BJ (cell line): ENCODE data around the gene DUSP16. TPM values are rescaled to one million over a fixed set of nuclear protein-coding genes. Genes with fewer than 3 reads are reported as not detected.

Experiments used
- CTCF ChIA-PET: fragments of 350-600 bp; formaldehyde crosslinking; extraction: SDS; loops from one replicate; lab custom pipeline; 2021; ENCODE audit warnings: antibody characterized with exemption, inconsistent platforms; lab: Yijun Ruan, JAX
- POLR2A ChIA-PET: fragments of 300-600 bp; sonication (Branson Sonifier 250); formaldehyde crosslinking; extraction: SDS; loops from one replicate; lab custom pipeline; 2021; ENCODE audit warnings: antibody characterized with exemption; lab: Charles Lee
- DNase-seq: peaks from one replicate; pipeline ENCODE4 v3.0.0-alpha.2; 2011; ENCODE audit warnings: low read depth
- H3K27me3 ChIP-seq: 2 replicates; pipeline ENCODE4 v1.6.0; 2011; ENCODE audit warnings: low read length; ENCODE audit not compliant: control insufficient read depth, insufficient read depth
- H3K36me3 ChIP-seq: 2 replicates; pipeline ENCODE4 v1.5.1; 2011; ENCODE audit warnings: low read length; ENCODE audit not compliant: control insufficient read depth, insufficient read depth
- H3K4me3 ChIP-seq: 2 replicates; pipeline ENCODE4 v1.5.1; 2011; ENCODE audit warnings: low read depth, mild to moderate bottlenecking, control low read depth, low read length
- polyA plus RNA-seq: library from polyadenylated mRNA; depleted of rRNA; stranded (reverse); fragments of >200 nt; gene quantifications from 2 replicates; pipeline ENCODE4 v1.2.3, GENCODE V29; 2011
- TF ChIP-seq, protein P1 (sequence below): IDR thresholded peaks from 2 replicates; pipeline ENCODE4 v1.5.1; 2011; ENCODE audit warnings: low read depth, mild to moderate bottlenecking, control low read depth, inconsistent platforms, low read length, moderate library complexity; ENCODE audit not compliant: insufficient read depth

The DUSP16 gene
- polyA plus RNA-seq, 1 experiment: 5.5 TPM

DNA sequence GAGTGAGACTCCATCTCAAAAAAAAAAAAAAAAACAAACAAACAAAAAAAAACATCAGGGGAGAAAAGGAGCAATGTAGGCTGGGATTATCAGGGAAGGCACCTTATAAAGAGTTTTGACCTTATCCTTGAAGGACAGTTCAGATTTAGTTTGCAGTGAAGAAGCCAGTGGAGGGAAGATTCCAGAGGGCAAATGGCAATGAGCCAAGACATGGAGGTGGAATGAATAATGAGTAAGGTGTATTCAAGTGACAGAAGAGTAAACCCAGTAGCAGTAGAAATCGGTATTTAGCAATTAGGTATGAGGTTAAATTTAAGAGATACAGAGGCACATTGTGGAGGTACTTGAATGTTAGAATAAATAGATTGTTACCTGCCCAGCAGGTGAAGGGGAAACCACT, 2.2 kb upstream of the DUSP16 start:
- ChIA-PET CTCF (interaction anchor here (0.6 to 2.6 kb wide), 14 partner anchors 7 to 232 kb away, joined by 3 to 35 read pairs (median 5); partner anchors contain the start of gene GPR19), POLR2A (no interaction called here)
- no peaks in the 10 kb centered on the region for H3K27me3 ChIP-seq
- no peak for DNase-seq
- no peak overlapping the region for H3K4me3 ChIP-seq
- TF ChIP-seq, protein P1, sequence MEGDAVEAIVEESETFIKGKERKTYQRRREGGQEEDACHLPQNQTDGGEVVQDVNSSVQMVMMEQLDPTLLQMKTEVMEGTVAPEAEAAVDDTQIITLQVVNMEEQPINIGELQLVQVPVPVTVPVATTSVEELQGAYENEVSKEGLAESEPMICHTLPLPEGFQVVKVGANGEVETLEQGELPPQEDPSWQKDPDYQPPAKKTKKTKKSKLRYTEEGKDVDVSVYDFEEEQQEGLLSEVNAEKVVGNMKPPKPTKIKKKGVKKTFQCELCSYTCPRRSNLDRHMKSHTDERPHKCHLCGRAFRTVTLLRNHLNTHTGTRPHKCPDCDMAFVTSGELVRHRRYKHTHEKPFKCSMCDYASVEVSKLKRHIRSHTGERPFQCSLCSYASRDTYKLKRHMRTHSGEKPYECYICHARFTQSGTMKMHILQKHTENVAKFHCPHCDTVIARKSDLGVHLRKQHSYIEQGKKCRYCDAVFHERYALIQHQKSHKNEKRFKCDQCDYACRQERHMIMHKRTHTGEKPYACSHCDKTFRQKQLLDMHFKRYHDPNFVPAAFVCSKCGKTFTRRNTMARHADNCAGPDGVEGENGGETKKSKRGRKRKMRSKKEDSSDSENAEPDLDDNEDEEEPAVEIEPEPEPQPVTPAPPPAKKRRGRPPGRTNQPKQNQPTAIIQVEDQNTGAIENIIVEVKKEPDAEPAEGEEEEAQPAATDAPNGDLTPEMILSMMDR: no peak
- H3K36me3 ChIP-seq: no peaks in the 10 kb centered on the region

DNA sequence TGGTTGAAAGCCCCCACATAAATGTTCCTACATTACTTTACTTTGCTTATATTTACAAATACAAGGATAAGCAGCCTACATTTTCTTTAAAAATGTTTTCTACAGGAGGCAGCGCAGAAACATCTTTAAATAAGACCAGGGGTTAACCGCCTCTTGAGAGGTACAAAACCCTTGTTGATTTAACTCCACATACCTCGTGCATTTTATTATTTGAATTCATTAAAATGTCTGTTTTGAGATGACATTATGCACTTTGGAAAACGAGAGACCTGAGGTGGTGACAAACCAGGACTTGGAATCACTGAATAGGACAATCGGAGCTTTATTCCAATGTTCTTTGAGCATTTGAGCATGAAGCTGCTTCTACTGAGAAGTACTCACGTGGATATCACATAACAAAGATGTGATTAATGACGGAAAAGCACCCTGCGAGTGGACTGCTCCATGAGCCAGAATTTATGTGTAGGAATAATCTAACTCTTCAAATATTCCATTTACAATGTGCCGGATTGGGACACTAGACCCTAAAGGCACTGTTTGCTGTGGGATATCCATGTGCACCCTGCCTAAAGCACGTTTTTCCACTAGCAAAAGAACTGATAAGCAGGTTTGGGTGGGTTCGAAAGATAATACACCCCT, 746 bp upstream of the DUSP16 start:
- Histone ChIP-seq H3K36me3 (no peaks in the 10 kb centered on the region), H3K27me3 (no peaks in the 10 kb centered on the region), H3K4me3 (peak overlapping the region; percentile 82)
- TF ChIP-seq, protein P1: no peak
- DNase-seq: no peak
- ChIA-PET CTCF (interaction anchor here (0.7 to 2.6 kb wide), 25 partner anchors 9 to 193 kb away, joined by 3 to 35 read pairs (median 4); no protein-coding TSS in a partner anchor), POLR2A (no interaction called here)

GRCh38 chr12:12562016-12562483, 613 bp downstream of the DUSP16 start:
- POLR2A ChIA-PET: no interaction called here
- peak overlapping the region; percentile 82 for H3K4me3 ChIP-seq
- CTCF ChIA-PET: interaction anchor here (0.5 to 1.9 kb wide), 4 partner anchors 128 to 177 kb away, joined by 3 to 6 read pairs (median 3); no protein-coding TSS in a partner anchor
- DNase-seq: no peak
- H3K27me3 ChIP-seq: no peaks in the 10 kb centered on the region
- TF ChIP-seq, protein P1: no peak
- no peaks in the 10 kb centered on the region for H3K36me3 ChIP-seq

DNA sequence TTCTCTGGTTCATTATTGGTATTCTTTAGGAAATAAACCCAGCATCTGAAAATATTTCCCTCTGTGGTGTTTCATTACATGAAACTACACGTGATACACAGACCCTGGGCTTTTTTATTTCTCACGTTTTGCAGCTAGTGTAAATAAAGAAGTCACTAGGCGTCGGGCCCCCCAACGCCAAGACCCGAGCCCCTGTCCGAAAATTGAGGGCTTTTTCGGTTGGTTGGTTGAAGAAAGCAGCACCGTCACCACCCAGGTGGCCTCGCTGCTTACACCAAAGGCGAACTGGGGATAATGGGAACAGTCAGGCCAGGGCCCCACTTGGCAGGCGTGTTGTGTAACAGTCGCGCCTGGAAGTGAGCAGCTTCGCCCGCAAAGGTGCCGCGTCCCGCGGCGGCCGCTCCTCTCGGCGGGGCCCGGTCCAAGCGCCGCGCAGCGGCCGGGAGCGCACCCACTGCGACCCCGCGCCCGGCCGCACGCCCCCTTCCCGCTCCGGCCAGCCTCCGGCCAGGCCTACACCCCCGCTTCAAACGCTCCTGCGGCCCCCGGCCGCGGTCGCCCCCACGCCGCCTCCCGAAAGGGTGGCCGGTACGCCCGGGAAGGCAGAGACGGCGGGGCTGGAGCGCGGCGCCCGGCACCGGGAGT, 1.2 kb downstream of the DUSP16 start:
- no peak for DNase-seq
- no peaks in the 10 kb centered on the region for H3K27me3 ChIP-seq
- peak overlapping the region; percentile 82 for H3K4me3 ChIP-seq
- ChIA-PET POLR2A (no interaction called here), CTCF (interaction anchor here (0.6 kb wide), 1 partner anchor 35 kb away, joined by 3 read pairs; no protein-coding TSS in a partner anchor)
- H3K36me3 ChIP-seq: no peaks in the 10 kb centered on the region
- TF ChIP-seq, protein P1: no peak
